ENCODE measurements around the gene OR13J1. TPM values are rescaled to one million over a fixed set of nuclear protein-coding genes. Genes with fewer than 3 reads are reported as not detected.
"Not testable (repeated sequence)": the region's sequence is repeated elsewhere in the genome, so short reads cannot be mapped to it uniquely, and the experiment has no call there.

The OR13J1 gene, protein sequence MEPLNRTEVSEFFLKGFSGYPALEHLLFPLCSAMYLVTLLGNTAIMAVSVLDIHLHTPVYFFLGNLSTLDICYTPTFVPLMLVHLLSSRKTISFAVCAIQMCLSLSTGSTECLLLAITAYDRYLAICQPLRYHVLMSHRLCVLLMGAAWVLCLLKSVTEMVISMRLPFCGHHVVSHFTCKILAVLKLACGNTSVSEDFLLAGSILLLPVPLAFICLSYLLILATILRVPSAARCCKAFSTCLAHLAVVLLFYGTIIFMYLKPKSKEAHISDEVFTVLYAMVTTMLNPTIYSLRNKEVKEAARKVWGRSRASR
- not detected for total RNA-seq
- long read RNA-seq: 0 reads

DNA sequence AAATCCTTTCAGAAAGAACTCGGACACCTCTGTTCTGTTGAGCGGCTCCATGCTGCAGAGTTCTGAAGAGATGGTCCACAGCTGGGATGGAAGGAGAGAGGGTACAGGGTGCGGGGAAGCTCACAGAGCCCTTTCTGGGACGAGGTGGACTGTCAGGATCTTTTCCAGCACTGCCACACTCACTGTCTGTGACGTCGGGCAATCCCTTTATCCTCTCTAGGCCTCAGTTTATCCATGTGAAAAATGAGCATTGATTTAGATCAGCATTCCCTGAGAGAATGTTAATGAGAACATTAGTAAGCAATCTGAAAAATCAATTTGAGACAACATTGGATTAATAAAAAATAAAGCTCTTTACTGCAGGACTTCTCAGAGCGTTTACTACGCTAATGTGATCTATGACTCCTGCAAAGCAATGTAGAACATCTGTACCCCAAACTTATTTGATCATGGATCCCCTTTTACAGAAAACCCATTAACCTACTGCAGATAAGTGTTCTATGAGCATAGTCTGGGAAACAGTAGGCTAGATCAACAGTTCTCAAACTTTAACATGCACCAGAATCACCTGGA lies at the start of gene OR13J1:
Gene OR13J1 (minus strand): TSS at position 51 of the 573 bp plus-strand sequence. CDS start 0 bp downstream, at position 51.
- DNase-seq (no peak), ATAC-seq (no peak)
- intact Hi-C loops (cut with micrococcal nuclease): no loop called here

DNA sequence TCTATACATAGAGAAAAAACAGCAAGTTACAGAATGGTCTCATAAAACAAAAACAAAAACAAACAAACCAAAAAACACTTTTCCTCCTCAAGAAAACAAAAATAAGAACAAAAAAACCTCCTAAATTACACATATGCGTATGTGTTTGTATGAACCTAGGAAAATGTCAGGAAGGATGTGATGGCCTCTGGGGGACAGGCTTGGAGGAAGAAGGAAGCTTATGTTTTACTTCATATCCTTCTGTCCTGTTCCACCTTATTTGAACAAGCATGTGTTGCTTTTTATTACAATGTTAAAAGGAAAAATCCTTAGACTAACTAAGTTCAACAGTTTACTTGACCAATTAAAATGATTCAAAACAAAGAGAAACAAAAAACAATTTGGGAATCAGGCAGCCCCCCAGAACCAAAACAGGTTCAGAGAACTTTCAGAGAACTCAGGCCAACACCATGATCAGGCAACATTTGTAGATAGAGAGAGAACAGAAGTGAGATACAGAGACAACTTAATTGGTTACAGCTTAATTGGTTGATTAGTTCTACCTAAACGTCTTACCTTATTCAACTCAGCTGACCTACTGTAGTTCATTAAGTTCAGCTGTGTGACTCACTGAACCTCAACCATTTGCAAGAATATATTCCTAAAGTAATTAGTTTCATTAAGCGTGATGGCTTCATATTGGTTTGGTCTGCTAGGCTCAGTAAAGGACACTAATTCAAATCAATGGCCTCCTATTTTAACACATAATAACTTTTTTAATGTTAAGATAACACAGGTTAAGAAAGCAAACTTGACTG lies 49.2 kb upstream of the OR13J1 start:
- DNase-seq (no peak), ATAC-seq (no peak)
- intact Hi-C loops (cut with micrococcal nuclease): no loop called here

DNA sequence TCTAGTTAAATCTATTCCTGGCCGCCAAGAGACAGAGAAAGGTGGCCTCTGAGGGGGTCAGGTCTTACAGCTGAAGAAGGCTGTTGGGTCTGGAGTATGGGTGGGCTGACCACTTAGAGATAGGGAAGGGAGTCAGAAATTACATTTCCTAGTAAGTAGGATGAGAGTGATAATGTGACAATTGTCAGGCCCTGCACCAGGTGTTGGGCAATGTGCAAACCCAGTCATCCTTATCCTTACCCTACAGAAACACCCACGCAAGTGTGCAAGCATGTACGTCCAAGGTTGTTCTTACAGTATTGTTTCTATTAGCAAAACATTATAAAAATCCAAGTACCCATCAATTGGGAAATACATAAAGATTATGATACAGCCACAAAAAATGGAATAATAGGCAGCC lies 48.6 kb upstream of the OR13J1 start:
- no peak for ATAC-seq
- no peak for DNase-seq
- intact Hi-C loops (cut with micrococcal nuclease): no loop called here

DNA sequence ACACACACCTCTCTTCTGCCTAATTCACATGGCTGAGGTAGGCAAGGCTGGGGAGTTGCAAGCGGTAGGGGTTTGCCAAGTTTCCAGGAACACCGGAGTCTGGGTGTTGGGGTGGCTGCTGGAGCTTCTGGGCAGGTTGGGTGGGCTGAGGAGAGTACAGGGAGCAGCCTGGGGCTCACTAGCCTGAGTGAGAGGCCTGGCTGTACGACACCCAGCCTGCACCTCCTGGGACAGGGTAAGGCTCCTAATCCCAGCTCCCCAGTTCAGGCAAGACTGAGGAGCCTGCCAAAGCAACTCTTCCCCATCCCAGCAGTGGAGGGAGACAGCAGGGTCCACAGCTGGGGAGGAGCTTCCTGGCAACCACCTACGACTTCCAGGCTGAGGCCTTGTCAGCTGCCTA lies 47.1 kb upstream of the OR13J1 start:
- ATAC-seq: no peak

DNA sequence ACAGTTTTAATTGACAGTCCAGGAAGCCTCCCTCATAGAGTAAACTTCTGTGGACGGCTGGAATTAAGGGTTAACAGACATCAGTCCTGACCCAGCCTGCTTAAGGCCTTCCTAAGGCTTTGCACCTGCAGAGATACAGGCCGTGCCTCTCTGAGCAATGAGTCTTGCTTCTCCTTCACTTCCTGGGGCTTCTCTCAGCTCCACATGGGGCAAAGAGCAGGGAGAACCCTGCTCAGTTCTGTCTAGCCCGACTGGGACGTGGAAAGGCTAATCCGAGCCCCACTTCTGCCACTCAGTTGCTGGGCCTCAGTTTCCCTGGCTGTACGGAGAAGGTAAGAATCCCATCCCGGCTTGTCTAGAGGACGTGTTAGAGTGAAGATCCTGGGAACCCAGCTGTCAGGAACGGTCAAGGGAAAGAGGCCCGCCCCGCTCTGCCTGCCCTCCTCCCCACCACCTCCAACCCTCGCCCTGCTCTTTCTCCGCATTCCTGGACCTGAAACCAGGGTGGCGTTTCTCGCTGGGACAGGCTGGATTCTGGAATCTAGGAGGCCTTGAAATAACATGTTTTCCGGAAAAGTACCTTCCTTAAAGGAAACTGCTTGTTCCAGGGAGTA lies 45.6 kb upstream of the OR13J1 start:
- intact Hi-C loops (cut with micrococcal nuclease): no loop called here
- DNase-seq (no peak), ATAC-seq (peak; percentile 9)

More for the DNA sequence above, 47.1 kb upstream of the OR13J1 start:
- DNase-seq: no peak
- intact Hi-C loops (cut with micrococcal nuclease): no loop called here

DNA sequence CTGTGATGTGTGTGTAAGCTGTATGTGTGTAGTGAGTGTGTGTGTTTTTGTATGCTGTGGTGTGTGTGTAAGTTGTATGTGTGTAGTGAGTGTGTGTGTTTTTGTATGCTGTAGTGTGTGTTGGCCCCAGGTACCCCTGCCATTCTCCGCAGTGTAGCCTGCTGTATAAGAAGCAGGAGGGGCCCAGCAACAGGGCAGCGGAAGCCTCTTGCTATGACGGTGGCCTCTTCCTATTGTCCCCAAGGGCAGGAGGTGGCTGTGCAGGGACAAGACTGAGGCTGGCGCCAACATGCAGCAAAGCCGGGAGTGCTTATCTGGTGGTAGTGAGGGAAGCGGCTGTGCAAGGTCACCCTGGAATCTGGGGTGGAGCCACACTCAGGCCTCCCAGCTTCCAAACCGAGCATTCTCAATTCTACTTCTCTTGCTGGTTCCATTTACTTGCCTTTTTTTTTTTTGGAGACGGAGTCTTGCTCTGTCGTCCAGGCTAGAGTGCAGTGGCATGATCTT lies 44.2 kb upstream of the OR13J1 start:
- DNase-seq (peak; percentile 88), ATAC-seq (peak; percentile 83)
- intact Hi-C loops (cut with micrococcal nuclease): no loop called here

DNA sequence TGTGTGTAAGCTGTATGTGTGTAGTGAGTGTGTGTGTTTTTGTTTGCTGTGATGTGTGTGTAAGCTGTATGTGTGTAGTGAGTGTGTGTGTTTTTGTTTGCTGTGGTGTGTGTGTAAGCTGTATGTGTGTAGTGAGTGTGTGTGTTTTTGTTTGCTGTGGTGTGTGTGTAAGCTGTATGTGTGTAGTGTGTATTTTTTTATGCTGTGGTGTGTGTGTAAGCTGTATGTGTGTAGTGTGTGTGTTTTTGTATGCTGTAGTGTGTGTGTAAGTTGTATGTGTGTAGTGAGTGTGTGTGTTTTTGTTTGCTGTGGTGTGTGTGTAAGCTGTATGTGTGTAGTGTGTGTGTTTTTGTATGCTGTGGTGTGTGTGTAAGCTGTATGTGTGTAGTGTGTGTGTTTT lies 43.2 kb upstream of the OR13J1 start:
- ATAC-seq; intact Hi-C loops (cut with micrococcal nuclease); DNase-seq: not testable (repeated sequence)

DNA sequence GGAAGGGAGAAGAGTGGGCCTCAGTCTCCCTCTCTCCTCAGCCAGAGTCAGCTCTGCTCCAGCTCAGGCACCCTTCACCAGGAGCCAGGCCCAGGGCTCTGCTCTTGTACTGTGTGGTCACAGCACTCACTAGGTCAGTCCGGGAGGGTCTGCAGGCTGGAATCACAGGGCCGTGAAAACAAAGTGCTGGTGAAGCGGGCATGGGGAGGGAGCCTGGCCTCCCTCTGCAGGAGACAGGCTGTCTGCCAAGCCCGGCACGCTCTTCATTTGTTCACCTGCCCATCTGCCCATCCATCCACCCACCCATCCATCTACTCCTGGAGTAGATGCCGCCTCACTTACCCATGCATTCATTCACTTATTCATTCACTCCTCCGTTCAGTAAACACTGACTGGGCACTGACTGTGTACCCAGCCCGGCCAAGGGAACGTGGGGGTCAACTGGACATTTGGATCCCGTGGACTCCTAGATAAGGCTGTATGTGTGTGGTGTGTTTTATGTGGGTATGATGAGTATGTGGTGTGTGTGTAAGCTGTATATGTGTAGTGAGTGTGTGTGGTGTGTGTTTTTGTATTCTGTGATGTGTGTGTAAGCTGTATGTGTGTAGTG lies 42.7 kb upstream of the OR13J1 start:
- intact Hi-C loops (cut with micrococcal nuclease): no loop called here
- ATAC-seq (no peak), DNase-seq (no peak)

DNA sequence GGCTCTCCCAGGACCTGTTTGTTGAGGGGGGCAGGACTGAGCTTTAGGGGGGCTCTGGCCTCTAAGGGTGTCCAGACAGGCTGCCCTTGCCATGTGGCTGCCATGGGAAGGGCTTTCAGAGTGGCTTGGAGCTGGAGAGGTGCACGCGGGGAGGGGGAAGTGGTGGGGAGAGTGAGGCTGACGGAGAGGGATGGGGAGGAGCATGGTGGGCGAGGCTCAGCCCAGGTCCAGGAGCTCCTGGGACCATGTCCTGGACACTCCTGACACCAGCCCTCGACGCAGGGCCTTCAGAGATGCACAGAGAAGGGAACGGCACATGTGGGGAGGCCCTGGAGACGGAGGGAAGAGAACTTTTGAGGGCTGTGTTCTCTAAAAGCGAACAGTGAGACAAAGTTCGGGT lies 41.5 kb upstream of the OR13J1 start:
- peak; percentile 54 for DNase-seq
- no peak for ATAC-seq
- intact Hi-C loops (cut with micrococcal nuclease): no loop called here

DNA sequence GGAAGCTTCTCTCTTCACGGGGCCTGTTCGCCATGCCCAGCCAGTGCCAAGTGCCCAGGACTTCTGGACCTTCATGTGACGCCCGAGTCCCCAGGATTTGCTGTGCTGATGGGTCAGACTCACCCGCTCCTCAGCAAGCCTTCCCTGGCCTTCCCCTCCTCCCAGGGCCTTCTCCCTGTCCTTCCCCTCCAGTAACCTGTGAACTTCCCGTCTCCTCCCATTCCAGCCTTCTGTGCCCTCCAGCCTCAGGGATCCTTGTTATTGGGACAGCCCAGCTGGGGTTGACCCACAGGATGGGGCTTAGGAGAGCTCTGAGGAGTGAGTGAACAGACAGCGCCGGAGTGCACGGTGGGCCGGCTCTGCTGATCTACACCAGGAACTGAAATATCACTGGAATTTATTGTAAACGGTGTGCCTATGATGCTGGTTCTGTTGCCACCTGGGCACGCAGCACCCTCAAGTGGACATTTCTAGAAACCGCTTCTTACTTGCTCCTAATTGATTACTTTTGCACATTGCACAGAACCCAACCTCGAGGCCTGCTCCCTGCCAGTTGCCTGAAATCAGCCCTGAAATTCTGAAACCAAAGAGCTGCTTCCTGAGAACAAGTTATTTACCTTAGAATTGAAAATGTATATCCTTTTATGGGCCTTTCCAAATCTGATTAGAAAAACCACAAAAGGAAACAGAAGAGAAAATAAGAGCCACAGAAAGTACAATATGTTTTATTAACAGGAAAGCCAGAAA lies 40.6 kb upstream of the OR13J1 start:
- DNase-seq: peak; percentile 56
- no peak for ATAC-seq
- intact Hi-C loops (cut with micrococcal nuclease): no loop called here

DNA sequence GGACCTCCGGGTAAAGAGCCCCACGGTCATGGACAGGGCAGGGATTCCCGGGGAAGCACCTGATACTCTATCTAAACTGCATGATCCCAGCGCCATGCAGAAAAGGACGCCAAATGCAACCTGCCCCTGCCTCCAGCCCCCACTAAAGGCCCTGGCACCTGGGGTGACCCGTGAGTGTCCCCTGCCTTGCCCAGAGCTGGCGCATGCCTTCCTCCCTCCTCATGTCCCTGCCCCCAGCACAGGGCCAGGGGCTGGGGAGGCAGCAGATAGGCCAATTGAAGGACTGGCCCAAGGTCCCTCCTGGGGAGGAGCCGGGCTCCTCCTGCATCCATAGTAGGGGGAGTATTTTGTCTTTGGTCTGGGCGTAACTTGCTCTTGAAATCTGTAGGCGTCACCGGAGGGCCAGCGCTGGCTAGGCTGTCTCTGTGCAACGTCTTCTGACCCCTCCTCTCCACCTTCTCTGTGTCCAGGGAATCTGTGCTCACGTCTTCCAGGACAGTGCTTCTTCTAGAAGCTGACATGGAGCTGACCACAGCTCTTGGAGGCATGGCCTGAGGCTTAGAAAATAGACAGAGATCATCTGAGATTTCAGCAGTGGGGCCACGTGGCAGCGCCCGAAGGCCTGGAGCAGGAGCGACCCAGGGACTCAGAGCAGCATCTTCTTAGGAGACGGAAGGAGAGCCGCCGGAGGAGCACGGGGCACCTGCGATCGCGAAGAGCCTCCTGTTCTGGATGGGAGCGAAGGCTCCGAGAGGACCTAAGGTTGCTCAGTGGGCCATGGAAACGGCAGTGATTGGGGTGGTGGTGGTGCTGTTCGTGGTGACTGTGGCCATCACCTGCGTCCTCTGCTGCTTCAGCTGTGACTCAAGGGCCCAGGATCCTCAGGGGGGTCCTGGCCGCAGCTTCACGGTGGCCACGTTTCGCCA lies 39.7 kb upstream of the OR13J1 start:
- DNase-seq: peak; percentile 76
- intact Hi-C loops (cut with micrococcal nuclease): no loop called here

DNA sequence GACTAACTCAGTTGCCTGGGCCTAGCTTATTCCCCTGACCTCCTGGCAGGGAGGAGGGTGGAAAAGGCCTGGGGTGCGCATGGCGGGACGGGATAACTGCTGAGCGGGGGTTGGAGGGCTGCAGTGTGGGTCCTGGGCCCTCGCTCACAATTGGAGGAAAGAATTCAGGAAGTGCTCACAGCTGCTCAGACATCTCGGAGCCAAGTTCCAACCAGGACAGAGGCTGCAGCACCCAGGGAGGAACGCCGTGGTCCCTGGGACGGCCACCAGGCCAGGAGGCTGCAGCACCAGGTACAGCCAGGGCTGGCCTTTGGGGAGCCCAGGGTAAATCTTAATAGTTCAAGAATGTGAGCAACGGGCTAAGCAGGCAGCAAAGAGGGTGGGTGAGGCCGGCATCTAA lies 39.1 kb upstream of the OR13J1 start, which contains the start of gene SPAAR:
Gene SPAAR (plus strand): TSS at position 217 of the 400 bp plus-strand sequence. CDS start 974 bp downstream, outside the sequence.
- intact Hi-C loops (cut with micrococcal nuclease): no loop called here
- peak; percentile 1 for ATAC-seq
- DNase-seq: peak; percentile 57

More for the DNA sequence above, 39.7 kb upstream of the OR13J1 start:
- ATAC-seq: peak; percentile 15

DNA sequence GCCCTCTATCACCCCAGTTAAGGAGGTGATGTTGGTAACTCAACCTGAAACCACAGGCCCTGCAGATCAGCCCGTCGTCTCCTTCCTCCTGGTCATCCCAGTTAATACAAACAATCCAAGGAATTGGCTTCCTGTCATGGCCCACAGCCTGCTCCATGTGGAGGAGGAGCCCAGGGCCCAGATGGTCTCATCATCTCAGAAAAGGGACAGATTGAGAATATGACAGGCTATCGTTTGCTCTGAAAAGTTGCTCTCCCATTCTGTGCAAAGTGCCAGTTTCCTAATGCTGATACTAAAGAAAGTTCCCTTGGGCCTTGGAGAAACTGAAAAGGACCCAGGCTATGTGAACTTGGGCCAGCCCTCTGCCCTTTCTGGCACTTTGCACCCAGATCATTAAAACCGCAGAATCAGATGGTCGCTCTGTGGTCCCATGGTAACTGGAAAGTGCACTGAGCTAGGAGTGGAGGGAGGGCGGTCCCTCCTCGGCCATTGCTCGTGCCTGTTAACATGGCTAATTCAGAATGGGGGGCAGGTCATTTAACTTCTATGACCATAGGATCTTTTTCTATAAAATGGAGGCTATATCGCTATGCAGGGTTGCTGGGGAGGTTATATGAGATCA lies 38.4 kb upstream of the OR13J1 start:
- intact Hi-C loops (cut with micrococcal nuclease): no loop called here
- DNase-seq (peak; percentile 68), ATAC-seq (peak; percentile 20)

DNA sequence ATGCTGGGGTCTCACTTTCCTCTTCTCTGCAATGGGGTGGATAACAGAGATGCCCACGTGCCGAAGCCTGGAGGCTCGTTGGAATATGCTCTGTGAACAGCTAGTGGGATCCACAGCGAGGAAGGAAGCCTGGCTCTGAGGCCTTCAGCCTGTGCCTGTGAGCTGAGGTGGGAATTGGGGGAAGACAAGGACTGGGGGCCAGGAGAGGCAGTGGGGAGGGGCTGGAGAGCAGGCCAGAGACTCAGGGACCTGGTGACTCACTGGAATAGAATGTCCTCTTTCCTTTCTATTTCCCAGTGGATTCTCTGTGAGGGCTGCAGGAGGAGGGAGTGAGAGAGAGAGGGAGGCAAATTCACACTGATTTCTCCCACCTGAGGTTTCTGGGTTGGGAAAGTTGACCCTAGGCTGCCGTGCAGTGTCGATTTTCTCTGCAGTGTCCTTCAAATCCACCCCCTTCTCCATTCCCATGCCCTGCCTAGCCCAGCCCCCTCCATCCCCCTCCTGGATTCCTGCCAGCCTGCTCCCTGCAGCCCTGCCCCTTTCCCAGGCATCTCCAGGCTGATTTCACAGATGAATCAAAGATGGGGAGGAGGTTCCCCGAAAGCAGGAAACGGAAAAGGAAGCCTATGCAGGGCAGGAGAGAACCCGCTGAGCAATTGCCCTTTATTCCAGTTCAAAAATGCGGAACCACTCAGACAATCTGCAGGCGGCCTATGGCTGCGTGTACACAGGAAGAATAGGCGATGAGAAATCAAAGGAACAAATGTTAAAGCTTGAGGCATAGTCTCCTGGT lies 37.7 kb upstream of the OR13J1 start:
- intact Hi-C loops (cut with micrococcal nuclease): no loop called here
- ATAC-seq (peak; percentile 66), DNase-seq (peak; percentile 78)

DNA sequence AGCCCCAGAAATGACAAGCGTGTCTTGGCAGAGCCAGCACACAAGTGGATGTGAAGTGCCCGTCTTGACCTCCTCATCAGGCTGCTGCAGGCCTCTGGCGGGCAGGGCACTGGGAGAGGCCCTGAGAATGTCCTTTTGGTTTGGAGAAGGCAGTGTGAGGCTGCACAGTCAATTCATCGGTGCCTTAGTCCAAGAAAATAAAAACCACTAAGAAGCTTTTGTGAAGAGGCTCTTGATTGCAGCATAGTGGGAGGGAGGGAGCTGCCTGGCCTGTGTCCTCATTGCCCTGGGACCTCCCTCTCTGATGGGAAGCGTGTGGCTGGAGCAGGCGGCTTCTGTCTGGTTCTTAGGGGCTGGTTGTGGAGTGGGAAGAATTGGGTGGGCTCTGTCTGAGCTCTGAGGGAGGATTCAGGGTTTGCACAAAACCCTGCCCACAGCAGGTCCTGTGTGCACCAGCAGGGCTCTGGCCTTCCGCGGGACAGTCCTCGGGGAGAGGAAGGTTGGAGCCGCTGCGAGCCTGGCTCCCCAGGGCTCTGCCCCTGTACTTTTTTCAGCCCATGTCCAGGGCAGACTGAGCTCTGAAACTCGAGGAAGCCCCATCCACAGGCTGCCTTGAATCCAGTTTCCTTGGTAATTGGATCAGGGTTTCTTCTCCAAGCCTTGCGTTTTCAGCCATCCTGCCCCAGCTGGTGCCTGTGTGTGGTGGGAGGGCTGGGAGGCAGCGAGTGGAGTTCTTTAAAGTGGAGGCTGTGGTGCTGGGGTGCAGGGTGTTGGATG lies 36.9 kb upstream of the OR13J1 start:
- intact Hi-C loops (cut with micrococcal nuclease): no loop called here
- DNase-seq: peak; percentile 76
- ATAC-seq: peak; percentile 62

Measured in left ventricle myocardium superior (tissue), 1 donor.